MM.1S (cell line): ENCODE results near the gene RCOR1.

Source experiments
- DNase-seq: peaks from one replicate; pipeline ENCODE4 v3.0.0-alpha.2; 2015
- H2AFZ ChIP-seq: fragments of 300-600 bp; sonication (generic); 2 replicates; pipeline ENCODE4 v1.6.0; 2016; ENCODE audit warnings: antibody characterized with exemption, low read length
- H3F3A ChIP-seq: fragments of 300-600 bp; sonication (generic); 2 replicates; pipeline ENCODE4 v1.6.1; 2016; ENCODE audit warnings: mild to moderate bottlenecking, antibody characterized with exemption, low read length, moderate library complexity, mixed read lengths; ENCODE audit not compliant: insufficient read depth
- H3K27ac ChIP-seq: fragments of 300-600 bp; sonication (generic); 2 replicates; pipeline ENCODE4 v1.5.1; 2016; ENCODE audit warnings: mild to moderate bottlenecking, low read length
- H3K27me3 ChIP-seq: fragments of 300-600 bp; sonication (generic); replicated peaks from 2 replicates; pipeline ENCODE4 v1.6.0; 2016; ENCODE audit warnings: low read length; ENCODE audit not compliant: insufficient read depth
- H3K36me3 ChIP-seq: fragments of 300-600 bp; sonication (generic); replicated peaks from 2 replicates; pipeline ENCODE4 v1.6.1; 2016; ENCODE audit warnings: mild to moderate bottlenecking, low read length, mixed read lengths; ENCODE audit not compliant: insufficient read depth
- H3K4me1 ChIP-seq: fragments of 300-600 bp; sonication (generic); 2 replicates; pipeline ENCODE4 v1.6.1; 2016; ENCODE audit warnings: low read length, mixed read lengths
- H3K4me2 ChIP-seq: fragments of 300-600 bp; sonication (generic); 2 replicates; pipeline ENCODE4 v1.6.0; 2016; ENCODE audit warnings: low read depth, low read length
- H3K4me3 ChIP-seq: fragments of 300-600 bp; sonication (generic); 2 replicates; pipeline ENCODE4 v1.5.1; 2016; ENCODE audit warnings: low read length, mixed read lengths
- H3K79me2 ChIP-seq: fragments of 300-600 bp; sonication (generic); 2 replicates; pipeline ENCODE4 v1.6.1; 2016; ENCODE audit warnings: mixed run types, low read length, mixed read lengths
- H3K9ac ChIP-seq: fragments of 300-600 bp; sonication (generic); 2 replicates; pipeline ENCODE4 v1.6.1; 2016; ENCODE audit warnings: low read length, mixed read lengths
- H3K9me2 ChIP-seq: fragments of 300-600 bp; sonication (generic); replicated peaks from 2 replicates; pipeline ENCODE4 v1.6.1; 2016; ENCODE audit warnings: mild to moderate bottlenecking, low read length, mixed read lengths; ENCODE audit not compliant: insufficient read depth
- H3K9me3 ChIP-seq: fragments of 300-600 bp; sonication (generic); replicated peaks from 2 replicates; pipeline ENCODE4 v1.6.1; 2016; ENCODE audit warnings: mild to moderate bottlenecking, low read length, mixed read lengths; ENCODE audit not compliant: insufficient read depth
- H4K20me1 ChIP-seq: fragments of 300-600 bp; sonication (generic); 2 replicates; pipeline ENCODE4 v1.6.1; 2016; ENCODE audit warnings: mild to moderate bottlenecking, low read length, moderate library complexity, mixed read lengths; ENCODE audit not compliant: insufficient read depth
- EZH2 ChIP-seq: fragments of 300-600 bp; sonication (generic); optimal IDR thresholded peaks from 2 replicates; pipeline ENCODE3; 2017; ENCODE audit warnings: low read depth, mild to moderate bottlenecking, antibody characterized with exemption, low read length, mixed read lengths
- EZH2phosphoT487 ChIP-seq: fragments of 300-600 bp; sonication (generic); IDR thresholded peaks from 2 replicates; pipeline ENCODE4 v1.6.1; 2018; ENCODE audit warnings: antibody characterized with exemption, low read length
- TF ChIP-seq, protein P1 (sequence below): fragments of 300-600 bp; sonication (generic); IDR thresholded peaks from 2 replicates; pipeline ENCODE4 v1.5.1; 2016; ENCODE audit warnings: antibody characterized with exemption, low read length, mixed read lengths

RCOR1 gene

DNA sequence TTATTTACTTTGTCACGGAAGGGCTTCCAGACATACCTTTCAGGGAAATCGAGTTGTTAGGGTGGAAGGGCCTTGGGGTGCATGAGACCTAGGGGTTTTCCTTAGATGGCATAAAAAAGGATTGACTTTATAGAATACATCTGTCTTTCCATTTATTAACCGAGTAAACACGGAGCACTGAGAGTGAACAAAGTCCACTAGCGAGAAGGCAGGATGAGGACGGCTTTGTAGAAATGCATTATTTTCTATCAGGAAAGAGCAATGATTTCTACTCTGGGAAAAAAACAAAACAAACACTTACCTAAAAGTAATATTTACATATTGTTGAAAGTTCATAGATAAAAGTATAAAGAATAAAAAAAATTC is 91.8 kb downstream of the RCOR1 start:
- H3K9me3 ChIP-seq: no peaks in the 10 kb centered on the region
- H3K4me2 ChIP-seq: no peak overlapping the region
- no peak for TF ChIP-seq EZH2phosphoT487
- TF ChIP-seq, protein P1, sequence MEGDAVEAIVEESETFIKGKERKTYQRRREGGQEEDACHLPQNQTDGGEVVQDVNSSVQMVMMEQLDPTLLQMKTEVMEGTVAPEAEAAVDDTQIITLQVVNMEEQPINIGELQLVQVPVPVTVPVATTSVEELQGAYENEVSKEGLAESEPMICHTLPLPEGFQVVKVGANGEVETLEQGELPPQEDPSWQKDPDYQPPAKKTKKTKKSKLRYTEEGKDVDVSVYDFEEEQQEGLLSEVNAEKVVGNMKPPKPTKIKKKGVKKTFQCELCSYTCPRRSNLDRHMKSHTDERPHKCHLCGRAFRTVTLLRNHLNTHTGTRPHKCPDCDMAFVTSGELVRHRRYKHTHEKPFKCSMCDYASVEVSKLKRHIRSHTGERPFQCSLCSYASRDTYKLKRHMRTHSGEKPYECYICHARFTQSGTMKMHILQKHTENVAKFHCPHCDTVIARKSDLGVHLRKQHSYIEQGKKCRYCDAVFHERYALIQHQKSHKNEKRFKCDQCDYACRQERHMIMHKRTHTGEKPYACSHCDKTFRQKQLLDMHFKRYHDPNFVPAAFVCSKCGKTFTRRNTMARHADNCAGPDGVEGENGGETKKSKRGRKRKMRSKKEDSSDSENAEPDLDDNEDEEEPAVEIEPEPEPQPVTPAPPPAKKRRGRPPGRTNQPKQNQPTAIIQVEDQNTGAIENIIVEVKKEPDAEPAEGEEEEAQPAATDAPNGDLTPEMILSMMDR: no peak
- TF ChIP-seq EZH2: no peak
- H2AFZ ChIP-seq: no peak overlapping the region
- H3K36me3 ChIP-seq: no peaks in the 10 kb centered on the region
- H3K27me3 ChIP-seq: no peaks in the 10 kb centered on the region
- no peak for DNase-seq
- H3F3A ChIP-seq: no peaks in the 10 kb centered on the region
- no peaks in the 10 kb centered on the region for H3K9me2 ChIP-seq
- no peak overlapping the region for H3K9ac ChIP-seq
- H3K4me1 ChIP-seq: no peaks in the 10 kb centered on the region
- H3K4me3 ChIP-seq: no peak overlapping the region
- no peaks in the 10 kb centered on the region for H3K79me2 ChIP-seq
- no peak overlapping the region for H3K27ac ChIP-seq
- H4K20me1 ChIP-seq: no peaks in the 10 kb centered on the region

DNA sequence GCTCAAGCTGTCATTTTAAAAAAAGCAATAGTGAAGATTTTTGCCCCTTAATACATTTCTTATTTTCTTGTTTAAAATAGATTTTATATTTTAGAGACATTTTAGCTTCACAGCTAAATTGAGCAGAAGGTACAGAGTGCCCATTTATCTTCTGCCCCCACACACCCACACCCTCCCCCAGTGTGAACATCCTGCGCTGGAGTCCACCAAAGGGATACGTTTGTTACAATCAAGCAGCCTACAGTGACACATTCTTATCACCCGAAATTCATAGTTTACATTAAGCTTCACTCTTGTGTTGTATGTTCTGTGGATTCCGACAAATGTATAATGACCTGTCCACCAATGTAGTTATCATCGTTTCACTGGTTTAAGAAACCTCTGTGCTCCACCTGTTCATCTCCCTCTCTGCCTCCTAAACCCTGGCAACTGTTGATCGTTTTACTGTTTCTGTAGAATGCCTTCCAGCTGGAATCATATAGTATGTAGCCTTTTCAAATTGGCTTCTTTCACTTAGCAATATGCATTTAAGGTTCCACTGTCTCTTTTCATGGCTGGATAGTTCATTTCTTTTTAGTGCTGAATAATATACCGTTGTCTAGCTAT is 93.8 kb downstream of the RCOR1 start:
- Histone ChIP-seq H3K9me3 (no peaks in the 10 kb centered on the region), H3K9me2 (no peaks in the 10 kb centered on the region), H3K4me2 (no peak overlapping the region), H3F3A (no peaks in the 10 kb centered on the region), H3K79me2 (no peaks in the 10 kb centered on the region), H2AFZ (no peak overlapping the region), H3K27me3 (no peaks in the 10 kb centered on the region), H4K20me1 (no peaks in the 10 kb centered on the region), H3K36me3 (no peaks in the 10 kb centered on the region), H3K4me3 (no peak overlapping the region), H3K4me1 (no peaks in the 10 kb centered on the region), H3K27ac (no peak overlapping the region), H3K9ac (no peak overlapping the region)
- TF ChIP-seq EZH2 (no peak), EZH2phosphoT487 (no peak)
- TF ChIP-seq, protein P1: no peak
- no peak for DNase-seq

DNA sequence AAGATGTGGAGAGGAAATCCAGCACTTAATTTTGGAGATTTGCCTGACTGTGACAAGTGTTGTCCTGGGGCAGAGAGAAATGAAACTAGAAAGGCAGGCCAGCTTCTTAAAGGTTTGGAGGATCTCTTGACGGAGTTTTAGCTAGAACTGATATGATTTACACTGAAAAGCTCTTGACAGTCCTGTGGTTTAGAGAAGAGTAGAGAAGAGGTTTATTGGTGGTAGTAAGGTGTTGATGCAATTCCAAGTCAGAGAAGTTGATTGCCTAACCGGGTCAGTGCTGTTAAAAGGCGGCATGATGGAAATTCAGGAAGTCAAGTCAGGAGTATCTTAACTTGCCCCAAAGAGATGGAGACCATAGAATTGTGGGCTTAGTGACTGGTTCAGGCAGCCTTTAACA is 95.8 kb downstream of the RCOR1 start:
- Histone ChIP-seq H3K4me1 (no peaks in the 10 kb centered on the region), H3K27me3 (no peaks in the 10 kb centered on the region), H3K4me2 (no peak overlapping the region), H3K9me2 (no peaks in the 10 kb centered on the region), H3K9ac (no peak overlapping the region), H2AFZ (no peak overlapping the region), H3K27ac (no peak overlapping the region), H3F3A (no peaks in the 10 kb centered on the region), H3K4me3 (no peak overlapping the region), H3K9me3 (no peaks in the 10 kb centered on the region), H3K36me3 (no peaks in the 10 kb centered on the region), H4K20me1 (no peaks in the 10 kb centered on the region), H3K79me2 (no peaks in the 10 kb centered on the region)
- DNase-seq: no peak
- no peak for TF ChIP-seq EZH2
- no peak for TF ChIP-seq EZH2phosphoT487
- TF ChIP-seq, protein P1: no peak
